ENCODE measurements around the gene PPP2R2C.

Gene PPP2R2C

GRCh38 chr4:6421397-6421796 is 51.0 kb downstream of the PPP2R2C start:
- DNase-seq, result no peak

GRCh38 chr4:6420972-6421371 is 51.4 kb downstream of the PPP2R2C start:
- DNase-seq, result no peak

GRCh38 chr4:6420036-6420435 is 52.4 kb downstream of the PPP2R2C start:
- no peak for DNase-seq

GRCh38 chr4:6419452-6420028 is 52.9 kb downstream of the PPP2R2C start:
- DNase-seq, result no peak

GRCh38 chr4:6418193-6418755 is 54.1 kb downstream of the PPP2R2C start:
- no peak for DNase-seq

- DNase-seq, result no peak
These were observed 54.8 kb downstream of the PPP2R2C start for GRCh38 chr4:6417516-6418050.

- no peak for DNase-seq
These were observed 55.7 kb downstream of the PPP2R2C start for GRCh38 chr4:6416518-6417286.

GRCh38 chr4:6415031-6415705 is 57.2 kb downstream of the PPP2R2C start:
- no peak for DNase-seq

- no peak for DNase-seq
These were observed 57.8 kb downstream of the PPP2R2C start for GRCh38 chr4:6414578-6414977.

- no peak for DNase-seq
These were observed 61.8 kb downstream of the PPP2R2C start for GRCh38 chr4:6410664-6411063.

- DNase-seq, result no peak
These were observed 62.3 kb downstream of the PPP2R2C start for GRCh38 chr4:6410068-6410467.

- no peak for DNase-seq
These were observed 63.0 kb downstream of the PPP2R2C start for GRCh38 chr4:6409381-6409780.

GRCh38 chr4:6408263-6408662 is 64.2 kb downstream of the PPP2R2C start:
- no peak for DNase-seq

- DNase-seq, result no peak
These were observed 67.1 kb downstream of the PPP2R2C start for GRCh38 chr4:6405397-6405706.

- no peak for DNase-seq
These were observed 67.6 kb downstream of the PPP2R2C start for GRCh38 chr4:6404611-6405396.

- DNase-seq, result no peak
These were observed 69.1 kb downstream of the PPP2R2C start for GRCh38 chr4:6403400-6403685.

- DNase-seq, result no peak
These were observed 69.6 kb downstream of the PPP2R2C start for GRCh38 chr4:6402566-6403399.

GRCh38 chr4:6401797-6402196 is 70.6 kb downstream of the PPP2R2C start:
- no peak for DNase-seq

- DNase-seq, result no peak
These were observed 75.6 kb downstream of the PPP2R2C start for GRCh38 chr4:6396696-6397236.

GRCh38 chr4:6395466-6396228 is 76.8 kb downstream of the PPP2R2C start:
- no peak for DNase-seq

- no peak for DNase-seq
These were observed 77.7 kb downstream of the PPP2R2C start for GRCh38 chr4:6394671-6395081.
